SU-DHL-6 (cell line): ENCODE results near the gene MPZL1.

Source experiments
- EZH2phosphoT487 ChIP-seq: fragments of 200-600 bp; sonication (generic), shearing (Covaris generic); conservative IDR thresholded peaks from 2 replicates; pipeline ENCODE4 v1.6.1; 2018; ENCODE audit warnings: mild to moderate bottlenecking, antibody characterized with exemption, low read length, moderate library complexity, mixed read lengths
- TF ChIP-seq, protein P1 (sequence below): fragments of 200-600 bp; sonication (generic); IDR thresholded peaks from one replicate; pipeline ENCODE4 v1.5.1; 2017; ENCODE audit warnings: antibody characterized with exemption, mild to moderate bottlenecking, low read length, moderate library complexity; ENCODE audit not compliant: insufficient read depth, poor library complexity, severe bottlenecking

DNA sequence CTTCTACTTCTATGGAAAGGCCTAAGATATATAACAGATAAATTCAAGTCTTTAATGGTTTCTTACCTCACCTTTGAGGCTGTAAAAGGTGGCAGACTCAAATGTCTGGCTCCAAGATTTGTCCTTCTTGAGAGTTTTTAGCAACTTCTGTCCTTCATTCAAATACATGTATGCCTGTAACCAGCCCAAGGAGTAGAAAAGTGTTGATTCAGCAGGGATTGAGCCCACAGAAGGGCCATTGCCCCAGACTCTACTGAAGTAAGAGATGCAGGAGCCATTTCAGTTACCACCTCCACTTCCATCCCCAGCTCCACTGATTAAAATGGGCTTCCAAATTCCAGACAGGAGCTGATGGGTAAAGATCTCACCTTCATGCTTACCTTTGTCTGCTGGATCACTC, 112.1 kb downstream of the MPZL1 start:
- TF ChIP-seq, protein P1, sequence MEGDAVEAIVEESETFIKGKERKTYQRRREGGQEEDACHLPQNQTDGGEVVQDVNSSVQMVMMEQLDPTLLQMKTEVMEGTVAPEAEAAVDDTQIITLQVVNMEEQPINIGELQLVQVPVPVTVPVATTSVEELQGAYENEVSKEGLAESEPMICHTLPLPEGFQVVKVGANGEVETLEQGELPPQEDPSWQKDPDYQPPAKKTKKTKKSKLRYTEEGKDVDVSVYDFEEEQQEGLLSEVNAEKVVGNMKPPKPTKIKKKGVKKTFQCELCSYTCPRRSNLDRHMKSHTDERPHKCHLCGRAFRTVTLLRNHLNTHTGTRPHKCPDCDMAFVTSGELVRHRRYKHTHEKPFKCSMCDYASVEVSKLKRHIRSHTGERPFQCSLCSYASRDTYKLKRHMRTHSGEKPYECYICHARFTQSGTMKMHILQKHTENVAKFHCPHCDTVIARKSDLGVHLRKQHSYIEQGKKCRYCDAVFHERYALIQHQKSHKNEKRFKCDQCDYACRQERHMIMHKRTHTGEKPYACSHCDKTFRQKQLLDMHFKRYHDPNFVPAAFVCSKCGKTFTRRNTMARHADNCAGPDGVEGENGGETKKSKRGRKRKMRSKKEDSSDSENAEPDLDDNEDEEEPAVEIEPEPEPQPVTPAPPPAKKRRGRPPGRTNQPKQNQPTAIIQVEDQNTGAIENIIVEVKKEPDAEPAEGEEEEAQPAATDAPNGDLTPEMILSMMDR = no peak
- TF ChIP-seq EZH2phosphoT487 = no peak
